ENCODE measurements around the gene BMP2K. TPM values are rescaled to one million over a fixed set of nuclear protein-coding genes. Genes with fewer than 3 reads are reported as not detected.

The BMP2K gene
- total RNA-seq, 6 experiments from 2014 or later, result 32.3 to 53.5 (median 43.0) TPM

DNA sequence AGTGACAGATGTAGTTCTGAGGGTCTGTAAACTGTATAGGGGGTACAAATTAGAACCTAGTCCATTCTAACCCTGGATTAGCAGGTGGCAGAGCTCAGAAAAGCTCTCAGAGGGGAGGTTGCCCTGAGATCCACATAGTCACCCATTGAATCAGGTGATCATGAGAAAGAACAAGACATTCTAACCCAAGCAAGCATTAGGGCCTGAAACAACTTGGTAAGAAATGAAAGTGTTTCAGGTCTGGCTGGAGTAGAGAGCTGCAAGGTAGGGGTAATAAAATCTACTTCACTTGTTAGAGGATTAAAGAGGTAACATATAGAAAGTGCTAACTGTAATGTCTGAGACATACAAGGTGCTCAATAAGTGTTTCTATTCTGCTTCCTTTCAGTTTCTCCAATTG is 8.8 kb upstream of the BMP2K start:
- Mint-ChIP-seq H3K27me3 (ENCODE audit: insufficient read depth) (no peaks in the 10 kb centered on the region), H3K9me3 (no peaks in the 10 kb centered on the region), H3K27ac (no peak overlapping the region), H3K36me3 (ENCODE audit: low read depth) (no peaks in the 10 kb centered on the region), H3K4me3 (no peak overlapping the region), H3K4me1 (ENCODE audit: low read depth) (peaks cover 42% of the 10 kb centered on the region)
- DNase-seq, result no peak
- TF ChIP-seq, protein P1, sequence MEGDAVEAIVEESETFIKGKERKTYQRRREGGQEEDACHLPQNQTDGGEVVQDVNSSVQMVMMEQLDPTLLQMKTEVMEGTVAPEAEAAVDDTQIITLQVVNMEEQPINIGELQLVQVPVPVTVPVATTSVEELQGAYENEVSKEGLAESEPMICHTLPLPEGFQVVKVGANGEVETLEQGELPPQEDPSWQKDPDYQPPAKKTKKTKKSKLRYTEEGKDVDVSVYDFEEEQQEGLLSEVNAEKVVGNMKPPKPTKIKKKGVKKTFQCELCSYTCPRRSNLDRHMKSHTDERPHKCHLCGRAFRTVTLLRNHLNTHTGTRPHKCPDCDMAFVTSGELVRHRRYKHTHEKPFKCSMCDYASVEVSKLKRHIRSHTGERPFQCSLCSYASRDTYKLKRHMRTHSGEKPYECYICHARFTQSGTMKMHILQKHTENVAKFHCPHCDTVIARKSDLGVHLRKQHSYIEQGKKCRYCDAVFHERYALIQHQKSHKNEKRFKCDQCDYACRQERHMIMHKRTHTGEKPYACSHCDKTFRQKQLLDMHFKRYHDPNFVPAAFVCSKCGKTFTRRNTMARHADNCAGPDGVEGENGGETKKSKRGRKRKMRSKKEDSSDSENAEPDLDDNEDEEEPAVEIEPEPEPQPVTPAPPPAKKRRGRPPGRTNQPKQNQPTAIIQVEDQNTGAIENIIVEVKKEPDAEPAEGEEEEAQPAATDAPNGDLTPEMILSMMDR (IDR thresholded peaks at IDR 0.05), result no peak

DNA sequence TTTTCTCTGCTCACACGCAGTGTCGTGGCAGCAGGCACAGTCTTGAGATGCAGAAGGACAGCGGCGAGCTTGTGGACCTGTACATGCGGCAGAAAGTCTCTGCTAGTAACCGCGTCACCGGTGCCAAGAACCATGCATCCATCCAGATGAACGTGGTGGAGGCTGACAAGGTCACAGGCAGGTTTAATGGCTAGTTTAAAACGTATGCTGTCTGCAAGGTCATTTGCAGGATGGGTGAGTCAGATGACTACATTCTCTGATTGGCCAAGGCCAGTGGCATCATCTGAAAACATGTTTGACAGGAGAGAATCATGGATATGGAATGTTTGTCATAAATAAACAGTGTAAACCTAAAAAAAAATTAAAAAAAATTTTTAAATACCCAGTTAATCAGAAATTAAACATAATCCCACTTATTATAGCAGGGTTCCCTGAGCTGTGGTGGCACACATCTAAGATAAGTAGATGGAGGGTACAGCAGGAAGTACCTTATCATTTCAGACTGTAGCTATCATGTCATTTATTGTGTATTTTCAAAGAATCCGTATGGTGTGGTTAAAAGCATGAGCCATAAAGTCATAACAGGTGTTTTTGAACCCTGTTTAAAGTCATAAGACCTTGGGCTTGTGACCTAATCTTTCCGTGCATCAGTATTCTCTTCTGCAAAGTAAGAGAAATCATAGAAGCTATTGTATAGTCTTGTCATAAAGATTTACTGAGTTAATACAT is 7.5 kb upstream of the BMP2K start:
- Mint-ChIP-seq H3K4me3 (no peak overlapping the region), H3K27me3 (ENCODE audit: insufficient read depth) (no peaks in the 10 kb centered on the region), H3K27ac (no peak overlapping the region), H3K4me1 (ENCODE audit: low read depth) (peaks cover 42% of the 10 kb centered on the region), H3K9me3 (no peaks in the 10 kb centered on the region), H3K36me3 (ENCODE audit: low read depth) (no peaks in the 10 kb centered on the region)
- TF ChIP-seq, protein P1 (IDR thresholded peaks at IDR 0.05), result no peak
- peak; percentile 41 for DNase-seq

DNA sequence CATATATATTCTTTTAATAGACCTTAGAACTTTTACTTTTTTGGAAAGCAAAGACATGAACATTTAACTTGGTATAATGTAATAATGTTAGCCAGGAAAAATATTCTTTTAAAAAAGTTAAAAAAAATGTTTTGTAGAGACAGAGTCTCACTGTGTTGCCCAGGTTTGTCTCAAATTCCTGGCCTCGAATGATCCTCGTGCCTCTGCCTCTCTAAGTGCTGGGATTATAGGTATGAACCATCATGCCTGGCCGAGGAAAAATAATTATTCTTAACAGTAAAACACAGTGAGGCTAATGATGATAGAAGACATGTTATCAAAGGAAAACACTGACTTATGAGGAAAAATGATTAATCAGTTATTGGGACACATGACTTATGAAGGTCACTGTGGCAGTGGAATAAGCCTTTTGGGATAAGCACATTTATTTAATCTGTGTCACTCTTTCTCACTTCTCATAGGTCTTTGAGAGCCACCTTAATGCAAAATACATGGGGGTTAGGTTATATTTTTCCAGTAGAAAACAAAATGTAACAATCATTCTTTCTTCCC is 6.0 kb upstream of the BMP2K start:
- no peaks in the 10 kb centered on the region for H3K9me3 Mint-ChIP-seq
- H3K4me1 Mint-ChIP-seq (ENCODE audit: low read depth), result peaks cover 46% of the 10 kb centered on the region
- no peak overlapping the region for H3K27ac Mint-ChIP-seq
- H3K27me3 Mint-ChIP-seq (ENCODE audit: insufficient read depth), result no peaks in the 10 kb centered on the region
- H3K36me3 Mint-ChIP-seq (ENCODE audit: low read depth), result no peaks in the 10 kb centered on the region
- no peak for DNase-seq
- no peak overlapping the region for H3K4me3 Mint-ChIP-seq
- TF ChIP-seq, protein P1 (IDR thresholded peaks at IDR 0.05), result no peak

DNA sequence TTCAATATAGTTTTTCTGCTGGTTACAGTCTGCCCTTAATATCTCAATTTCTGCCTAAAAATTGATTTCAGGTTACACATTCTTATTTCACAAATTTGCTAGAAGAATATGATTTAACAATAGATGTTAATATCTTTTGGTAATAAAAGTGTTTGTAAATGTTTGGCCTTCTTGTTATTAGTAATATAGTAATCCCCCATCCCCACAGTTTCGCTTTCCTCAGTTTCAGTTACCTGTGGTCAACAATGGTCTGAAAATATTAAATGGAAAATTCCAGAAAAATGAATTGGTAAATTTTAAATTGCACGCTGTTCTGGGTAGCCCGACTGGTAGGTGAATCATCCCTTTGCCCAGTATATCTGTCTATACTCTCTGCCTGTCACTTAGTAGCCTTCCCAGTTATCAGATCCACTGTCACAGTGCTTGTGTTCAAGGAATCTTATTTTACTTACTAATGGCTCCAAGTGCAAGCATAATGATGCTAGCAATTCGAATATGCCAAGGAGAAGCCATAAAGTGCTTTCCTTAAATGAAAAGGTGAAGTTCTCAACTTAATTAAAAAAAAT is 3.5 kb upstream of the BMP2K start:
- TF ChIP-seq, protein P1 (IDR thresholded peaks at IDR 0.05), result no peak
- H3K27ac Mint-ChIP-seq, result no peak overlapping the region
- H3K9me3 Mint-ChIP-seq, result no peaks in the 10 kb centered on the region
- no peaks in the 10 kb centered on the region for H3K36me3 Mint-ChIP-seq (ENCODE audit: low read depth)
- H3K4me1 Mint-ChIP-seq (ENCODE audit: low read depth), result peaks cover 37% of the 10 kb centered on the region
- no peak overlapping the region for H3K4me3 Mint-ChIP-seq
- no peaks in the 10 kb centered on the region for H3K27me3 Mint-ChIP-seq (ENCODE audit: insufficient read depth)
- no peak for DNase-seq

DNA sequence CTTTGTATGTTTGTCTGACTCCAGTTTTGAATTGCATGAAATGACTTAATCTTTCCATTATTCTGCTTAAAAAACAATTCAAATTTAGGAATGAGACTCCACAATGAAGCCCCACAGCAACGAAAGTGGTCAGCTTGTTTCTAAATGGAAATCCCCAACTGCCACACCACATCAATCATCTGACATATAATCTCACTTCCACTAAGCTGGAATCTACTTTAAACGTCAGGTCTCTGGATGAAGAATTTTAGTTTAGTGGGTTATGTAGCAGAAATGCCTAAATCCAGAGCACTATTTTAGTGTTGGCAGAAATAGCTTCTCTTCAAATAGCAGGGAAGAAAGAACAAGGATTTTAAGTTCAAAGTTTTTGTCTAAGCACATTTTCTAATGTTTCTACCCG is 1.7 kb upstream of the BMP2K start:
- no peaks in the 10 kb centered on the region for H3K27me3 Mint-ChIP-seq (ENCODE audit: insufficient read depth)
- no peak for DNase-seq
- H3K27ac Mint-ChIP-seq, result no peak overlapping the region
- TF ChIP-seq, protein P1 (IDR thresholded peaks at IDR 0.05), result no peak
- H3K4me1 Mint-ChIP-seq (ENCODE audit: low read depth), result peaks cover 19% of the 10 kb centered on the region
- no peaks in the 10 kb centered on the region for H3K9me3 Mint-ChIP-seq
- peak overlapping the region; percentile 95; the same call in 1 of the 2 replicates for H3K4me3 Mint-ChIP-seq
- H3K36me3 Mint-ChIP-seq (ENCODE audit: low read depth), result no peaks in the 10 kb centered on the region

All from HFFc6 (cell line).